GM21526 (cell line): ENCODE measurements around the gene RPTN.
"Not testable (repeated sequence)": the region's sequence is repeated elsewhere in the genome, so short reads cannot be mapped to it uniquely, and the experiment has no call there.

ENCODE experiments used
- ATAC-seq: cut with Tn5 transposase; IDR thresholded peaks from one replicate; pipeline ENCODE4 v1.9.1; 2021; ENCODE audit warnings: moderate library complexity; ENCODE audit not compliant: unreplicated experiment, low FRiP score

RPTN gene

GRCh38 chr1:152166966-152167365, 7.9 kb upstream of the RPTN start:
- ATAC-seq = no peak

GRCh38 chr1:152165286-152166077, 6.5 kb upstream of the RPTN start:
- no peak for ATAC-seq

GRCh38 chr1:152164517-152165136, 5.6 kb upstream of the RPTN start:
- no peak for ATAC-seq

GRCh38 chr1:152162792-152163463, 3.9 kb upstream of the RPTN start:
- ATAC-seq = no peak

- no peak for ATAC-seq
These were observed 1.5 kb upstream of the RPTN start for GRCh38 chr1:152160576-152160975.

GRCh38 chr1:152153996-152154395, 5.0 kb downstream of the RPTN start:
- no peak for ATAC-seq

- ATAC-seq = no peak
These were observed 7.4 kb downstream of the RPTN start for GRCh38 chr1:152151646-152152045.

- no peak for ATAC-seq
These were observed 10.0 kb downstream of the RPTN start for GRCh38 chr1:152148981-152149380.

GRCh38 chr1:152148051-152148450, 11.0 kb downstream of the RPTN start:
- ATAC-seq = no peak

GRCh38 chr1:152145769-152146168, 13.3 kb downstream of the RPTN start:
- ATAC-seq = no peak

- not testable (repeated sequence) for ATAC-seq
These were observed 14.3 kb downstream of the RPTN start for GRCh38 chr1:152144674-152145183.

GRCh38 chr1:152143150-152143887, 15.7 kb downstream of the RPTN start:
- no peak for ATAC-seq

GRCh38 chr1:152141971-152142584, 16.9 kb downstream of the RPTN start:
- no peak for ATAC-seq

- ATAC-seq = no peak
These were observed 21.8 kb downstream of the RPTN start for GRCh38 chr1:152137215-152137614.

- no peak for ATAC-seq
These were observed 28.8 kb downstream of the RPTN start for GRCh38 chr1:152130186-152130585.

- ATAC-seq = no peak
These were observed 31.4 kb downstream of the RPTN start for GRCh38 chr1:152127673-152128072.

GRCh38 chr1:152125834-152126443, 33.1 kb downstream of the RPTN start:
- no peak for ATAC-seq

- ATAC-seq = no peak
These were observed 40.1 kb downstream of the RPTN start for GRCh38 chr1:152118915-152119314.

GRCh38 chr1:152115344-152115743, 43.7 kb downstream of the RPTN start, which contains the start of gene TCHH:
Gene TCHH, minus strand, starts transcription at chr1:152115444. Its CDS starts 1,364 bp downstream, at chr1:152114080.
- ATAC-seq = no peak
